ENCODE measurements around the gene ITSN2. TPM values are rescaled to one million over a fixed set of nuclear protein-coding genes. Genes with fewer than 3 reads are reported as not detected.
A peak's percentile ranks its signal among the peaks of the same experiment; 100 is the strongest.

ITSN2 gene
- total RNA-seq, 1 experiment from 2014 or later: 36.5 TPM

- no peaks in the 10 kb centered on the region for H3K36me3 Mint-ChIP-seq (ENCODE audit: insufficient read depth, unreplicated experiment)
- intact Hi-C loops (cut with micrococcal nuclease): no loop called here
- ChIA-PET CTCF (interaction anchor here (2.1 kb wide), 1 partner anchor 10 kb away, joined by 11 read pairs; no protein-coding TSS in a partner anchor), POLR2A (interaction anchor here (0.7 to 1.1 kb wide), 4 partner anchors 9 to 476 kb away, joined by 3 to 4 read pairs (median 4); no protein-coding TSS in a partner anchor)
- H3K27ac Mint-ChIP-seq (ENCODE audit: low read depth, unreplicated experiment): no peak overlapping the region
- no peaks in the 10 kb centered on the region for H3K9me3 Mint-ChIP-seq (ENCODE audit: unreplicated experiment)
- DNase-seq (ENCODE audit: unreplicated experiment): no peak
- no peak overlapping the region for H3K4me3 Mint-ChIP-seq (ENCODE audit: unreplicated experiment)
- TF ChIP-seq CTCF (IDR thresholded peaks at IDR 0.05; ENCODE audit: unreplicated experiment): no peak
- BruUV-seq (replicated peaks): no TSS peak
- H3K4me1 Mint-ChIP-seq (ENCODE audit: insufficient read depth, unreplicated experiment): peaks cover 5% of the 10 kb centered on the region
- no peaks in the 10 kb centered on the region for H3K27me3 Mint-ChIP-seq (ENCODE audit: insufficient read depth, unreplicated experiment)
Observed at GRCh38 chr2:24399434-24400206, 39.3 kb upstream of the ITSN2 start.

GRCh38 chr2:24394998-24395397 lies 34.7 kb upstream of the ITSN2 start:
- no peak for DNase-seq (ENCODE audit: unreplicated experiment)
- Mint-ChIP-seq H3K4me3 (ENCODE audit: unreplicated experiment) (no peak overlapping the region), H3K9me3 (ENCODE audit: unreplicated experiment) (no peaks in the 10 kb centered on the region), H3K27ac (ENCODE audit: low read depth, unreplicated experiment) (peak overlapping the region; percentile 32), H3K36me3 (ENCODE audit: insufficient read depth, unreplicated experiment) (no peaks in the 10 kb centered on the region), H3K4me1 (ENCODE audit: insufficient read depth, unreplicated experiment) (peaks cover 5% of the 10 kb centered on the region), H3K27me3 (ENCODE audit: insufficient read depth, unreplicated experiment) (no peaks in the 10 kb centered on the region)
- no TSS peak for BruUV-seq (replicated peaks)
- intact Hi-C loops (cut with micrococcal nuclease): no loop called here
- CTCF ChIA-PET: interaction anchor here (2.7 kb wide), 1 partner anchor 15 kb away, joined by 13 read pairs; no protein-coding TSS in a partner anchor
- no peak for TF ChIP-seq CTCF (IDR thresholded peaks at IDR 0.05; ENCODE audit: unreplicated experiment)
- POLR2A ChIA-PET: interaction anchor here (0.7 kb wide), 1 partner anchor 36 kb away, joined by 4 read pairs; no protein-coding TSS in a partner anchor

- H3K27ac Mint-ChIP-seq (ENCODE audit: low read depth, unreplicated experiment): no peak overlapping the region
- POLR2A ChIA-PET: no interaction called here
Observed at GRCh38 chr2:24392542-24393059, 32.3 kb upstream of the ITSN2 start.

More at GRCh38 chr2:24392542-24393059, 32.3 kb upstream of the ITSN2 start:
- Mint-ChIP-seq H3K4me3 (ENCODE audit: unreplicated experiment) (no peak overlapping the region), H3K27me3 (ENCODE audit: insufficient read depth, unreplicated experiment) (no peaks in the 10 kb centered on the region), H3K9me3 (ENCODE audit: unreplicated experiment) (no peaks in the 10 kb centered on the region), H3K4me1 (ENCODE audit: insufficient read depth, unreplicated experiment) (no peaks in the 10 kb centered on the region), H3K36me3 (ENCODE audit: insufficient read depth, unreplicated experiment) (no peaks in the 10 kb centered on the region)
- CTCF ChIA-PET: interaction anchor here (0.6 kb wide), 1 partner anchor 9 kb away, joined by 3 read pairs; no protein-coding TSS in a partner anchor
- TF ChIP-seq CTCF (IDR thresholded peaks at IDR 0.05; ENCODE audit: unreplicated experiment): no peak
- intact Hi-C loops (cut with micrococcal nuclease): no loop called here
- BruUV-seq (replicated peaks): no TSS peak
- no peak for DNase-seq (ENCODE audit: unreplicated experiment)

All from MCF 10A (cell line).